Renal cortex interstitium (tissue), 15 donors: ENCODE measurements around the gene COQ4. TPM values are rescaled to one million over a fixed set of nuclear protein-coding genes. Genes with fewer than 3 reads are reported as not detected.

Experiments
- DNase-seq, 11 donors: peaks; one replicate each; pipeline ENCODE4 v3.0.0-alpha.2; 2013; ENCODE audit warnings: low read depth in 9 of 11, low spot score in 4 of 11; ENCODE audit errors: extremely low read depth in 1 of 11
- long read RNA-seq, 16 experiments: transcript quantifications; one replicate each; lab custom pipeline, GENCODE V29; 2026
- polyA plus RNA-seq, 3 donors: library from polyadenylated mRNA; unstranded; fragments of 120-200 nt; gene quantifications; one replicate each; pipeline ENCODE4 v1.2.1, GENCODE V29; 2013; ENCODE audit not compliant: insufficient read length in 3 of 3

COQ4 gene
- polyA plus RNA-seq: 10 to 100 TPM; 57.3 to 96.9 (median 68.8) TPM
- long read RNA-seq, donor 1, transcript COQ4-201 (7 exons, 1,548 nt): major isoform, 12 of 37 reads
- long read RNA-seq, donor 1, partial matches to known transcripts: 12 of 37 reads
- long read RNA-seq, donor 1, other reads (novel, unspliced or antisense): 10 of 37 reads
- long read RNA-seq, donor 2, transcript COQ4-201 (7 exons, 1,548 nt): major isoform, 12 of 44 reads
- long read RNA-seq, donor 2, partial matches to known transcripts: 23 of 44 reads
- long read RNA-seq, donor 2, other reads (novel, unspliced or antisense): 6 of 44 reads
- long read RNA-seq, donor 3, transcript COQ4-201 (7 exons, 1,548 nt): major isoform, 22 of 83 reads
- long read RNA-seq, donor 3, transcript COQ4-205 (2 exons, 956 nt): minor isoform, 5 of 83 reads
- long read RNA-seq, donor 3, partial matches to known transcripts: 36 of 83 reads
- long read RNA-seq, donor 3, other reads (novel, unspliced or antisense): 17 of 83 reads
- long read RNA-seq, donor 4, transcript COQ4-201 (7 exons, 1,548 nt): minor isoform, 10 of 82 reads
- long read RNA-seq, donor 4, transcript COQ4-203 (2 exons, 3,127 nt): major isoform, 14 of 82 reads
- long read RNA-seq, donor 4, partial matches to known transcripts: 51 of 82 reads
- long read RNA-seq, donor 4, other reads (novel, unspliced or antisense): 6 of 82 reads
- long read RNA-seq, donor 5: 0 reads
- long read RNA-seq, donor 6, transcript COQ4-201 (7 exons, 1,548 nt): major isoform, 10 of 63 reads
- long read RNA-seq, donor 6, transcript COQ4-203 (2 exons, 3,127 nt): minor isoform, 5 of 63 reads
- long read RNA-seq, donor 6, partial matches to known transcripts: 35 of 63 reads
- long read RNA-seq, donor 6, other reads (novel, unspliced or antisense): 9 of 63 reads
- long read RNA-seq, donor 7, transcript COQ4-201 (7 exons, 1,548 nt): major isoform, 16 of 35 reads
- long read RNA-seq, donor 7, partial matches to known transcripts: 0 of 35 reads
- long read RNA-seq, donor 7, other reads (novel, unspliced or antisense): 10 of 35 reads
- long read RNA-seq, donor 8, transcript COQ4-203 (2 exons, 3,127 nt): minor isoform, 11 of 96 reads
- long read RNA-seq, donor 8, transcript COQ4-201 (7 exons, 1,548 nt): major isoform, 14 of 96 reads
- long read RNA-seq, donor 8, partial matches to known transcripts: 52 of 96 reads
- long read RNA-seq, donor 8, other reads (novel, unspliced or antisense): 12 of 96 reads
- long read RNA-seq, donor 9, transcript COQ4-201 (7 exons, 1,548 nt): major isoform, 17 of 34 reads
- long read RNA-seq, donor 9, transcript COQ4-203 (2 exons, 3,127 nt): minor isoform, 5 of 34 reads
- long read RNA-seq, donor 9, partial matches to known transcripts: 0 of 34 reads
- long read RNA-seq, donor 9, other reads (novel, unspliced or antisense): 8 of 34 reads
- long read RNA-seq, donor 10, transcript COQ4-201 (7 exons, 1,548 nt): major isoform, 20 of 40 reads
- long read RNA-seq, donor 10, partial matches to known transcripts: 0 of 40 reads
- long read RNA-seq, donor 10, other reads (novel, unspliced or antisense): 11 of 40 reads
- long read RNA-seq, donor 11, transcript COQ4-201 (7 exons, 1,548 nt): major isoform, 19 of 41 reads
- long read RNA-seq, donor 11, partial matches to known transcripts: 6 of 41 reads
- long read RNA-seq, donor 11, other reads (novel, unspliced or antisense): 10 of 41 reads
- long read RNA-seq, donor 12, transcript COQ4-201 (7 exons, 1,548 nt): major isoform, 5 of 25 reads
- long read RNA-seq, donor 12, partial matches to known transcripts: 18 of 25 reads
- long read RNA-seq, donor 12, other reads (novel, unspliced or antisense): 0 of 25 reads
- long read RNA-seq, donor 13: 0 reads
- long read RNA-seq, donor 14, transcript COQ4-201 (7 exons, 1,548 nt): major isoform, 13 of 53 reads
- long read RNA-seq, donor 14, partial matches to known transcripts: 24 of 53 reads
- long read RNA-seq, donor 14, other reads (novel, unspliced or antisense): 8 of 53 reads
- long read RNA-seq, donor 15, transcript COQ4-201 (7 exons, 1,548 nt): major isoform, 12 of 23 reads
- long read RNA-seq, donor 15, partial matches to known transcripts: 0 of 23 reads
- long read RNA-seq, donor 15, other reads (novel, unspliced or antisense): 8 of 23 reads
- long read RNA-seq, donor 16, transcript COQ4-201 (7 exons, 1,548 nt): major isoform, 41 of 121 reads
- long read RNA-seq, donor 16, transcript COQ4-205 (2 exons, 956 nt): minor isoform, 6 of 121 reads
- long read RNA-seq, donor 16, transcript COQ4-203 (2 exons, 3,127 nt): minor isoform, 22 of 121 reads
- long read RNA-seq, donor 16, partial matches to known transcripts: 24 of 121 reads
- long read RNA-seq, donor 16, other reads (novel, unspliced or antisense): 24 of 121 reads

DNA sequence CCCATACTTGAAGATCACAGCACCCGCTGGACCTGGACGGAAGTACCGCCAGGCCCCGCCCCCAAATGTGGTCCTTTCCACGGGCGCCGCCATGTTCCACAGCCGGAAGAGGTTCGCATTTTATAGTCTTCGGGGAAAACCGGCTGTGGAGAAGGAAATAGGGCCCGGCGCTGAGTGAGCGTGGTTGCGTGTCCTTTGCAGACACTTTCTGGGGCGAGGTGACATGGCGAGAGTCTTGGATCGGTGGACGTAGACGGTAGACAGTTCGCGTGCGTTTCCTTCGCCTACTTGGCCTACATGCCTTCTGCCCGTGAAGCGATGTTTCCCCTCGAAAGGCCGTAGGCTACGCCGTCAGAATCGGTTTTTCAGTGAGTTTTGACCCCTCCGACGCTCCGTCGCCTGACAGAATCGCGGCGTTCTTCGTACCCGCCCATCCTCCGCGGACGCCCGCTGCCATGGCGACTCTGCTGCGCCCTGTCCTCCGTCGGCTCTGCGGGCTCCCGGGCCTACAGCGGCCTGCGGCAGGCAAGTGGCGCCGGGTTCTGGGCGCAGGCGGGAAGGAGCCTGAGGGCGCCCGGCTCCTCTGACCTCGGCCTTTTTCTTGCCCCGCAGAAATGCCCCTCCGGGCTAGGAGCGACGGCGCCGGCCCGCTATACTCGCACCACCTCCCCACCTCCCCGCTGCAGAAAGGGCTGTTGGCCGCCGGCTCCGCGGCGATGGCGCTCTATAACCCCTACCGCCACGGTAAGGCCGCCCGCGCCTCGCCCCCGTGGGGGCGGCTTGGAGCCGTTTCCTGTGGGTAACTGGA is at the start of gene COQ4, which contains the start of gene TRUB2:
COQ4 (plus strand) TSS at position 436 of the 808 bp plus-strand sequence; CDS start at position 456, 20 bp downstream.
TRUB2 (minus strand) TSS at position 44 of the 808 bp plus-strand sequence; CDS start at position 5, 39 bp downstream.
- DNase-seq: peak; percentile 84 to 98 (median 93)

DNA sequence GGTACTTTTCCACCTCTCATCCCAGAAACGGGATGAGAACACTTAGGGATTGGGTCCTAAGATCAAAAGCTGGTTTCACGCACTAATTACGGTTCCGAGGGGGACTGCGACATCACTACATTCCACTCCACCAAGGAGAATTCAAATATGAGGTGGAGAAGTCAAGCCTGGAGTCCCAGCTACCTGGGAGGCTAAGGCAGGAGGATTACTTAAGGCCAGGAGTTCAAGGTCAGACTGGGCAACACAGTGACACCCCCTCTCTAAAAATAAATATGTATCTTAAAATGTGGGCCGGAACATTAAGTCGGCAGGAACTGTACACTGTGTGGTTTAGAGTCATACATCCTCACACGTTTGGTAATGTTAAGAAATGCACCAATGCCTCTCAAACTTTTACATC is 48.4 kb upstream of the COQ4 start:
- DNase-seq: no peak

DNA sequence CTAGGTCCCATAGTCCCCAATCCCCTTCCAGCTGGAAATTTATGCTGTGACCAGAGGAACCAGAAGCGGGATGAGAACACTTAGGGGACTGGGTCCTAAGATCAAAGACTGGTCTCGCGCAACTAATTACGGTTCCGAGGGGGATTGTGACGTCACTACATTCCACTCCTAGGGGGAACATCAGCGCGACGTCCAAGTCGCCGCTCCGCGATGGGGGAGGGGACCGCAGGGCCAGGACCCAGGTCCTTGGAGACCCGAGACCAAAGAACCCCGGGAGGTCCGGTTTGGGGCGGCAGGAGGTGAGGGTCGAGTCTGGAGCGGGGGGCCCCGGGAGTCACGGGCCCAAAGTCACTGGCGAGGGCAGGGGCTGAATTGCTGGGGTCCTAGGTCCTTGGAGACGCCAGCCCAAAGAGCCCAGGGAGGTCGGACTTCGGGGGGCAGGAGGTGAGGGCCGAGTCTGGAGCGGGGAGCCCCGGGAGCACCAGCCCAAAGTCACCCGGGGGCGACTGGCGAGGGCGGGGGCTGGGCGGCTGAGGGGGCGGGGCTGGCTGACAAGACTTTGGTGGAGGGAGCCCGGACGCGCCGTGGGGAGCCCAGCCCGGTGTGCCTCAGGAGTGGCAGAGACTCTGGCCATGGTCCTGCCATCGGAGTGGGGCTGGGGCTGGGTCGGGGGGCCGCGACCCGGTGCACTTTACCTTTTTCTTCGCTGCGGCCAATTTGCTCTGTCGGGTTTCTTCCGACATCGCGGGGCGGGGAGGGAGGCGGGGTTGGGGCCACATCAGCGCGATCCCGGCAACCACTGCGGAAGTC is 47.2 kb upstream of the COQ4 start, which contains the start of gene GOLGA2:
GOLGA2 (minus strand) TSS at position 810 of the 810 bp plus-strand sequence; CDS start at position 779, 31 bp downstream.
- peak in 8 of 11 donors; percentile 36 to 67 (median 50) for DNase-seq

DNA sequence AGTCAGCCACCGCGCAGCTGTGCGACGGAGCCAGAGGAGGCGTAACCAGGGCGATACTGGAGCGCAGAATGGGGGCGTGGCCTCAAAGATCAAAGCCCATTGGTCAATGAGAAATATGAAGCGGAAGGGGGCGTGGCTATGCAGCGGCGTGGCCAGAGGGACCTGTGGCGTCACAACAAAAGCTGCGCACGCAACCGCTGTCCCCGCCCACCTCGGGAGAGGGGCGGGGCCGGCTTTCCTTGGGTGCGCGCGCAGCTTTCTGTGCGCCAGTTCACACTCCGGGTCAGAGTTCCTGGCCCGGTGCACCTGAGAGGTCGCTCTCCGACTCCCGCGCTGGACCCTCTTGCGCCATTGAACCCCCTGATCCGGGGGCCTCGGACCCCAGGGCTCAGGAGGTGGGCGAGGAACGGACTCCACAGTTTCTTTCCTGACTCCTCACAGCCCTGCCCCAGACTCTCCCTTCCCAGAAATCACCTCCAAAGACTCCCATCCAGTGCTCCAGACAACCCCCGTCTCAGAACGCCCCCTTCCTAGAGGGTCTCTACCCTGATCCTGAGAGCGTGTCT is 46.5 kb upstream of the COQ4 start, which contains the start of gene SWI5:
SWI5 (plus strand) TSS at position 269 of the 566 bp plus-strand sequence.
- DNase-seq: peak; percentile 98 to 100 (median 99)

DNA sequence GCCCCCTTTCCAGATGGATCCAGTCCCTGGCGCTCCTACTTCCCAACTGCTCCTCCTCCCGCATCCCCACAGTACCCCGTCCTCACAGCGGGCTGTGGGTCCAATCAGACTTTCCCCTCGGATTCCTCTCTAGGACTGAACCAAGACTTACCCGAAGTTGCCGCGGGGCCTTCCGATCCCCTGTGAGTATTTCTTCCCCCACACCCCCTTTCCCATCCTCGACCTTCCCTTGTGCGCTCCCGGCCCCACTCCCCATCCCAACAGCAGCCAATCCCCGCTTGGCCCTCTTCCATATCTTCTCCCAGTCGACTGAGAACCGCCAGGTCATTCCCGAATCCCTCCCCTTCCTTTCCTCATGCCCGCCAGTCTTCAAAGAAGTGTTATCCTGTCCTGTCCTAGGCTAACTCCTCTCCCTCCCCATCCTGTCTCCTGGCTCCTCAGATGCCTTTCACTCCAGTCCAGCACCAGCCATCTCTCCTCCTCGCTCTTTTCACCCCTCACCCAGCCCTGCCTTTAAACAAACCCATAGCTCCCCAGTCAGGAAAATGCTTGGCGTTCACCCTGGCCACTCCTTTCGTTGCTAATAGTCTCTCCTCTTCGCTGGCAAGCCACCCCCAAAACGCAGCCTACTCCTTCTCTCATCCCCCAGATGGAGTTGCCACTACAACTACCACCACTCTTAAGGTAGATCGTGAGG is 45.9 kb upstream of the COQ4 start:
- peak in 4 of 11 donors; percentile 15 to 40 (median 28) for DNase-seq

GRCh38 chr9:128279088-128280073 is 43.3 kb upstream of the COQ4 start:
- peak in 2 of 11 donors; percentile 18 to 21 for DNase-seq

GRCh38 chr9:128280084-128280622 is 42.5 kb upstream of the COQ4 start:
- DNase-seq: no peak

DNA sequence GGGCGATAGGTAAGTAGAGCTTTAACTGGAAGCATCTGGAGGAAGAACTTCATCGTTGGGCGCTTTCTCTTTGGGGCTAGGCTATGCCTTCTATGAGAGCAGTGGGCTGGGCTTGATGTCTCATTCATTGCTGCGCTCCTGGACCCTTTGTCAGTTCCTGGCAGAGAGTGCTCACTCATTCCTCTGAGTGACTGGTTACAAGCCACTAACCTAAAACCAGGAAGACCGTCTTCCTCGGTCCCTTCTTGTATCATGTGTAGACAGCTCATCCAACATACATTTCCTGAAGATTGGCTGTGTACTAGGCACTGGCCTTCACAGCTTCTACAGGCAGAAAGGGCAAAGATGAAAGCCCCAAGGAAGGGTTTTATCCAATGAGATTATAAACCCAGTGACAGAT is 40.1 kb upstream of the COQ4 start:
- DNase-seq: no peak

GRCh38 chr9:128285033-128285784 is 37.4 kb upstream of the COQ4 start:
- no peak for DNase-seq

DNA sequence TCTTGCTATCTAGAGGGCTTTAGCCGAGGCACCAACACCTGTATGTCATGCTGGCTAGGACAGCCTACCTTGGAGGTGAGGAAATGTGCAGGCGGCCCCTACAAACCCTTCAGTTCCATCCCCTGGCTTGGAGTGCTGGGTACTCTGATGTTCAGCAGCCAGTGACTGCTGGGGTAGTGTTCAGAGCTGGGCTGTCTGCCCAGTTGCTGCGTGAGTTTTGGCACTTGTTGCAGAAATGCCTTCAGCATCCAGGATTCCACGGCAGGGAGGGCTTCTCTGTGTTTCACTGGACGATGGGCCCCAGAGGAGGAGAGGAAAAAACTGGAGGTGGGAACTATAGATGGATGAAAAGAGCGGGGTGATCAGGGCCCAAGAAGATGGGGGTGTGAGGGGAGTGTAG is 36.2 kb upstream of the COQ4 start:
- no peak for DNase-seq

- no peak for DNase-seq
Observed at GRCh38 chr9:128288273-128289004, 34.2 kb upstream of the COQ4 start.
